H1 (cell line): ENCODE data around the gene B9D1. TPM values are rescaled to one million over a fixed set of nuclear protein-coding genes. Genes with fewer than 3 reads are reported as not detected.

Experiments
- CTCF ChIA-PET: fragments of 300-600 bp; sonication (Branson Sonifier 250); formaldehyde crosslinking; loops from one replicate; lab custom pipeline; 2021; ENCODE audit not compliant: partially characterized antibody; lab: Charles Lee
- POLR2A ChIA-PET: fragments of 300-600 bp; sonication (Branson Sonifier 250); formaldehyde crosslinking; loops from one replicate; lab custom pipeline; 2021; ENCODE audit warnings: inconsistent platforms; ENCODE audit not compliant: partially characterized antibody; lab: Charles Lee
- DNase-seq, 2 experiments: peaks; one replicate each; pipeline versions ENCODE4 v3.0.0 to v3.0.0-alpha.2; 2010 to 2022; ENCODE audit warnings: low spot score in 2 of 2, low read depth in 1 of 2, mixed read lengths in 1 of 2
- FAIRE-seq: peaks from 2 replicates; lab custom pipeline; 2011; peaks lifted over from hg19 to GRCh38; lab: Jason Lieb, UNC
- H2AFZ ChIP-seq: 2 replicates; pipeline ENCODE4 v1.8.1; 2012; ENCODE audit warnings: low read length, inconsistent platforms
- H2AK5ac ChIP-seq: 2 replicates; pipeline ENCODE4 v1.6.1; 2013; ENCODE audit warnings: low read depth, low read length
- H2BK120ac ChIP-seq: replicated peaks from 2 replicates; pipeline ENCODE3; 2013; ENCODE audit warnings: low read depth, low read length, inconsistent platforms
- H2BK12ac ChIP-seq: 2 replicates; pipeline ENCODE4 v1.6.1; 2013; ENCODE audit warnings: low read depth, low read length
- H2BK15ac ChIP-seq: 2 replicates; pipeline ENCODE4 v1.6.1; 2013; ENCODE audit warnings: low read length
- H2BK20ac ChIP-seq: 2 replicates; pipeline ENCODE4 v1.6.1; 2013; ENCODE audit warnings: low read length
- H2BK5ac ChIP-seq: 2 replicates; pipeline ENCODE4 v1.6.1; 2013; ENCODE audit warnings: low read depth, low read length
- H3K14ac ChIP-seq: 2 replicates; pipeline ENCODE4 v1.6.1; 2013; ENCODE audit warnings: inconsistent platforms; ENCODE audit not compliant: insufficient read length
- H3K18ac ChIP-seq: 2 replicates; pipeline ENCODE4 v1.6.1; 2013; ENCODE audit warnings: low read length; ENCODE audit errors: extremely low read depth
- H3K23ac ChIP-seq: 2 replicates; pipeline ENCODE4 v1.6.1; 2013; ENCODE audit warnings: inconsistent platforms; ENCODE audit not compliant: insufficient read length
- H3K23me2 ChIP-seq: 2 replicates; pipeline ENCODE4 v1.6.1; 2013; ENCODE audit warnings: low read depth, low read length
- H3K27ac ChIP-seq: 2 replicates; pipeline ENCODE4 v1.6.1; 2011; ENCODE audit warnings: low read depth, low read length, inconsistent platforms
- H3K27me3 ChIP-seq, 4 experiments: replicated peaks in 1 of 4; 1 replicate in 1 of 4; 2 replicates in 3 of 4; pipeline versions ENCODE4 v1.6.1 to v1.8.1; 2011 to 2013; ENCODE audit warnings: low read length in 3 of 4, mild to moderate bottlenecking in 3 of 4, inconsistent platforms in 2 of 4, mixed read lengths in 2 of 4, moderate library complexity in 1 of 4; ENCODE audit not compliant: control insufficient read depth in 3 of 4, insufficient read depth in 3 of 4; ENCODE audit errors: extremely low read depth in 1 of 4
- H3K36me3 ChIP-seq, 4 experiments: 2 replicates each; pipeline versions ENCODE4 v1.6.1 to v1.8.1; 2011 to 2013; ENCODE audit warnings: mild to moderate bottlenecking in 4 of 4, low read length in 3 of 4, moderate library complexity in 2 of 4, control low read depth in 1 of 4, inconsistent platforms in 1 of 4; ENCODE audit not compliant: insufficient read depth in 4 of 4, control insufficient read depth in 2 of 4
- H3K4ac ChIP-seq: replicated peaks from 2 replicates; pipeline ENCODE3; 2013; ENCODE audit warnings: low read length, low read depth, mixed read lengths, inconsistent platforms; ENCODE audit not compliant: insufficient read length
- H3K4me1 ChIP-seq, 4 experiments: replicated peaks in 1 of 4; 1 replicate in 1 of 4; 2 replicates in 3 of 4; pipeline versions ENCODE4 v1.6.1 to v1.8.1; 2011 to 2013; ENCODE audit warnings: low read length in 3 of 4, inconsistent platforms in 2 of 4, mixed read lengths in 1 of 4; ENCODE audit not compliant: insufficient read depth in 4 of 4, control insufficient read depth in 3 of 4
- H3K4me2 ChIP-seq, 2 experiments: 2 replicates each; pipeline versions ENCODE4 v1.6.1 to v1.8.1; 2011 to 2013; ENCODE audit warnings: low read depth in 2 of 2, low read length in 2 of 2, control low read depth in 1 of 2, inconsistent platforms in 1 of 2, mild to moderate bottlenecking in 1 of 2; ENCODE audit not compliant: insufficient read depth in 1 of 2
- H3K4me3 ChIP-seq, 4 experiments: fragments of 200-600, 300-600 bp in 1 of 4; sonication (generic), shearing (Covaris generic), sonication (Bioruptor Twin) in 1 of 4; 2 replicates each; pipeline versions ENCODE4 v1.5.1 to v1.8.1; 2011 to 2016; ENCODE audit warnings: low read length in 4 of 4, low read depth in 3 of 4, control low read depth in 2 of 4, inconsistent platforms in 2 of 4, mild to moderate bottlenecking in 2 of 4, mixed read lengths in 1 of 4, moderate library complexity in 1 of 4; ENCODE audit not compliant: insufficient read depth in 2 of 4; ENCODE audit errors: extremely low read depth in 1 of 4
- H3K56ac ChIP-seq: replicated peaks from 2 replicates; pipeline ENCODE3; 2013; ENCODE audit warnings: low read depth, mild to moderate bottlenecking, mixed read lengths, low read length, inconsistent platforms; ENCODE audit not compliant: insufficient read length
- H3K79me1 ChIP-seq: 2 replicates; pipeline ENCODE4 v1.6.1; 2013; ENCODE audit warnings: low read depth, low read length, control low read depth
- H3K79me2 ChIP-seq, 2 experiments: 2 replicates each; pipeline versions ENCODE4 v1.6.1 to v1.8.1; 2012 to 2013; ENCODE audit warnings: low read length in 2 of 2, mild to moderate bottlenecking in 2 of 2, inconsistent platforms in 1 of 2; ENCODE audit not compliant: insufficient read depth in 2 of 2, control insufficient read depth in 1 of 2
- H3K9ac ChIP-seq, 4 experiments: replicated peaks in 1 of 4; 1 replicate in 1 of 4; 2 replicates in 3 of 4; pipeline versions ENCODE4 v1.6.1 to v1.8.1; 2011 to 2013; ENCODE audit warnings: low read depth in 3 of 4, low read length in 3 of 4, control low read depth in 2 of 4, mild to moderate bottlenecking in 2 of 4, moderate library complexity in 2 of 4, inconsistent platforms in 1 of 4; ENCODE audit errors: extremely low read depth in 1 of 4
- H3K9me3 ChIP-seq, 2 experiments: 2 replicates each; pipeline versions ENCODE4 v1.6.1 to v1.8.1; 2012 to 2013; ENCODE audit warnings: mild to moderate bottlenecking in 2 of 2, moderate library complexity in 2 of 2, control low read depth in 1 of 2, inconsistent platforms in 1 of 2, low read depth in 1 of 2, low read length in 1 of 2, mixed read lengths in 1 of 2; ENCODE audit not compliant: insufficient read depth in 2 of 2
- H4K20me1 ChIP-seq, 2 experiments: replicated peaks in 1 of 2; 2 replicates each; pipeline versions ENCODE3 to v1.8.1; 2011 to 2013; ENCODE audit warnings: inconsistent platforms in 2 of 2, low read length in 2 of 2, mild to moderate bottlenecking in 1 of 2; ENCODE audit not compliant: insufficient read depth in 2 of 2, control insufficient read depth in 1 of 2
- H4K5ac ChIP-seq: 2 replicates; pipeline ENCODE4 v1.6.1; 2013; ENCODE audit warnings: low read length, low read depth, mixed read lengths, inconsistent platforms; ENCODE audit not compliant: insufficient read length
- H4K8ac ChIP-seq: 2 replicates; pipeline ENCODE4 v1.8.0; 2013; ENCODE audit warnings: mild to moderate bottlenecking, moderate library complexity, low read length, inconsistent platforms; ENCODE audit not compliant: insufficient read depth; ENCODE audit errors: extremely low read depth
- H4K91ac ChIP-seq: replicated peaks from 2 replicates; pipeline ENCODE3; 2013; ENCODE audit warnings: low read length, mixed read lengths, inconsistent platforms; ENCODE audit not compliant: insufficient read length
- CHD2 ChIP-seq: IDR thresholded peaks from 2 replicates; pipeline ENCODE4 v1.6.1; 2012; ENCODE audit warnings: low read length, improper control_type of control experiment
- CTBP2 ChIP-seq: IDR thresholded peaks from 2 replicates; pipeline ENCODE4 v1.7.0; 2011; ENCODE audit warnings: borderline replicate concordance, mild to moderate bottlenecking, moderate library complexity, mixed read lengths, low read length; ENCODE audit not compliant: insufficient read depth, insufficient read length
- E2F6 ChIP-seq: IDR thresholded peaks from 2 replicates; pipeline ENCODE4 v1.6.1; 2012; ENCODE audit warnings: inconsistent platforms
- JUND ChIP-seq: IDR thresholded peaks from 2 replicates; pipeline ENCODE4 v1.6.1; 2011; ENCODE audit warnings: mild to moderate bottlenecking, improper control_type of control experiment, low read length
- MAFK ChIP-seq: IDR thresholded peaks from 2 replicates; pipeline ENCODE4 v1.6.1; 2012; ENCODE audit warnings: low read depth, mild to moderate bottlenecking, improper control_type of control experiment, low read length
- PHF8 ChIP-seq: fragments of 200-600 bp; sonication (generic); conservative IDR thresholded peaks from 2 replicates; pipeline ENCODE4 v1.7.1; 2012; ENCODE audit warnings: low read depth, mild to moderate bottlenecking, inconsistent platforms, low read length, moderate library complexity
- RAD21 ChIP-seq, 2 experiments: IDR thresholded peaks in 1 of 2; conservative IDR thresholded peaks in 1 of 2; 2 replicates each; pipeline ENCODE4 v1.6.1; 2011; ENCODE audit warnings: low read depth in 2 of 2, low read length in 2 of 2, improper control_type of control experiment in 1 of 2, inconsistent platforms in 1 of 2, mild to moderate bottlenecking in 1 of 2, moderate library complexity in 1 of 2
- RXRA ChIP-seq: IDR thresholded peaks from 2 replicates; pipeline ENCODE4 v1.6.1; 2011; ENCODE audit warnings: low read depth, mild to moderate bottlenecking, low read length, moderate library complexity; ENCODE audit not compliant: insufficient read depth
- SAP30 ChIP-seq: fragments of 300-600 bp; sonication (generic); IDR thresholded peaks from 2 replicates; pipeline ENCODE4 v1.7.1; 2012; ENCODE audit warnings: low read length, moderate library complexity, mild to moderate bottlenecking, inconsistent platforms; ENCODE audit not compliant: insufficient read depth, insufficient replicate concordance
- SIRT6 ChIP-seq: IDR thresholded peaks from one replicate; pipeline ENCODE4 v1.7.1; 2012; ENCODE audit warnings: low read length, inconsistent platforms
- TAF1 ChIP-seq: IDR thresholded peaks from 2 replicates; pipeline ENCODE4 v1.6.1; 2011; ENCODE audit warnings: mild to moderate bottlenecking, low read depth, low read length
- TBP ChIP-seq: IDR thresholded peaks from 2 replicates; pipeline ENCODE4 v1.6.1; 2011; ENCODE audit warnings: low read depth, low read length, improper control_type of control experiment
- TCF12 ChIP-seq: IDR thresholded peaks from 2 replicates; pipeline ENCODE4 v1.6.1; 2011; ENCODE audit warnings: low read depth, mild to moderate bottlenecking, low read length
- TEAD4 ChIP-seq: IDR thresholded peaks from 2 replicates; pipeline ENCODE4 v1.6.1; 2012; ENCODE audit warnings: low read depth, low read length, inconsistent platforms, mixed read lengths
- WGBS, 2 experiments: shearing (Covaris generic) in 1 of 2; methylation state at CpG; one replicate each; pipeline versions ENCODE4 v1.1.6 to v1.1.7; 2013 to 2015; ENCODE audit warnings: low lambda C conversion rate in 2 of 2, mixed read lengths in 2 of 2, inconsistent platforms in 1 of 2, low coverage in 1 of 2, missing lambda C conversion rate in 1 of 2; ENCODE audit not compliant: insufficient replicate concordance in 2 of 2, insufficient coverage in 1 of 2, insufficient read length in 1 of 2; ENCODE audit errors: extremely low coverage in 1 of 2, missing lambda C conversion rate in 1 of 2; 5-methylcytosine and 5-hydroxymethylcytosine counted together
- polyA plus RNA-seq, 7 experiments: library from polyadenylated mRNA; depleted of rRNA in 3 of 7; stranded (reverse) in 5 of 7; unstranded in 2 of 7; fragments of >200 nt in 5 of 7; fragments of 200-250 nt in 2 of 7; gene quantifications; 1 replicate in 5 of 7; 2 replicates in 1 of 7; 4 replicates in 1 of 7; pipeline versions ENCODE4 v1.2.1 to v1.2.3, GENCODE V29; 2011 to 2013; ENCODE audit warnings: missing spikeins in 2 of 7, mixed read lengths in 2 of 7
- total RNA-seq: library from RNA; stranded (reverse); fragmentation: NEBNext Ultra II Directional; extraction: Animal tissue kit (Norgen Biotek cat#: 25700); gene quantifications from 2 replicates; pipeline ENCODE4 v1.2.1, GENCODE V29; 2021

Gene B9D1
- total and polyA plus RNA-seq, 2 of the 8 experiments (the other 6 are each of a cell fraction or from before 2014, with no cell fraction given): 24.6 to 65.7 TPM

- H3K23me2 ChIP-seq: no peaks in the 10 kb centered on the region
- no peak overlapping the region for H3K4ac ChIP-seq
- no peak for FAIRE-seq
- no peak for DNase-seq
- no peak overlapping the region for H2BK120ac ChIP-seq
- H2AFZ ChIP-seq: no peak overlapping the region
- POLR2A ChIA-PET: interaction anchor here (0.7 to 1.3 kb wide), 2 partner anchors 7 to 108 kb away, joined by 3 read pairs; no protein-coding TSS in a partner anchor
- no peak overlapping the region for H3K14ac ChIP-seq
- no peaks in the 10 kb centered on the region for H3K27me3 ChIP-seq
- H4K91ac ChIP-seq: no peak overlapping the region
- H2AK5ac ChIP-seq: no peak overlapping the region
- no peak overlapping the region for H3K4me2 ChIP-seq
- H3K18ac ChIP-seq: no peak overlapping the region; the same call in 1 of the 2 replicates
- H3K9ac ChIP-seq: no peak overlapping the region
- H3K9me3 ChIP-seq: no peaks in the 10 kb centered on the region
- no peak overlapping the region for H4K8ac ChIP-seq
- peaks cover 0 to 2% (median 0%) of the 10 kb centered on the region in 4 experiments; a peak in 1 of 7 replicates for H3K4me1 ChIP-seq
- H3K56ac ChIP-seq: no peak overlapping the region
- peaks cover 0 to 1% of the 10 kb centered on the region in 2 experiments for H4K20me1 ChIP-seq
- H3K4me3 ChIP-seq: no peak overlapping the region
- H3K23ac ChIP-seq: no peak overlapping the region
- H2BK15ac ChIP-seq: no peak overlapping the region
- no peaks in the 10 kb centered on the region for H3K79me2 ChIP-seq
- no peak overlapping the region for H4K5ac ChIP-seq
- H2BK20ac ChIP-seq: no peak overlapping the region
- no peak overlapping the region for H2BK5ac ChIP-seq
- peaks cover 0 to 5% (median 2%) of the 10 kb centered on the region in 4 experiments; a peak in 2 of 8 replicates for H3K36me3 ChIP-seq
- no peak overlapping the region for H3K27ac ChIP-seq
- WGBS, 2 experiments: 94% methylated on average over 9 of the region's 9 CpGs; no CpG with 5 or more reads in 1 of the 2 experiments
- CTCF ChIA-PET: interaction anchor here (0.6 to 0.7 kb wide), 2 partner anchors 66 to 165 kb away, joined by 3 to 5 read pairs; no protein-coding TSS in a partner anchor
- H3K79me1 ChIP-seq: no peaks in the 10 kb centered on the region
- H2BK12ac ChIP-seq: no peak overlapping the region
- TF ChIP-seq TEAD4 (no peak), E2F6 (no peak), CHD2 (no peak), TAF1 (no peak), MAFK (no peak), RXRA (no peak), TCF12 (no peak), PHF8 (no peak), SAP30 (no peak), CTBP2 (no peak), TBP (no peak), RAD21 (IDR thresholded peaks at IDR 0.05 in 1 of 2, conservative IDR thresholded peaks at IDR 0.05 in 1 of 2; ENCODE audit: low read depth in 2 of 2, low read length in 2 of 2) (no peak), JUND (no peak), SIRT6 (no peak)
Observed at GRCh38 chr17:19348806-19349205, 13.7 kb downstream of the B9D1 start.
